Right lobe of liver (tissue), 4 donors: ENCODE data around the gene CRIM1.

ENCODE experiments used
- POLR2A ChIP-seq: fragments of 450-650 bp; IDR thresholded peaks from one replicate; pipeline ENCODE4 v1.6.1; 2017; ENCODE audit warnings: antibody characterized with exemption, mild to moderate bottlenecking
- TF ChIP-seq, protein P1 (sequence below), 4 donors: fragments of 200-600 bp in 3 of 4; fragments of 450-650 bp in 1 of 4; IDR thresholded peaks; one replicate each; pipeline versions ENCODE4 v1.5.1 to v1.8.0; 2016 to 2022; ENCODE audit warnings: antibody characterized with exemption in 4 of 4, mild to moderate bottlenecking in 2 of 4
- donor health status: DM: no; HTN: no; CAD: no.
- donor health status: DM: no; HTN: no; CAD: no.
- donor health status: DM: no; HTN: yes; CAD: no.

DNA sequence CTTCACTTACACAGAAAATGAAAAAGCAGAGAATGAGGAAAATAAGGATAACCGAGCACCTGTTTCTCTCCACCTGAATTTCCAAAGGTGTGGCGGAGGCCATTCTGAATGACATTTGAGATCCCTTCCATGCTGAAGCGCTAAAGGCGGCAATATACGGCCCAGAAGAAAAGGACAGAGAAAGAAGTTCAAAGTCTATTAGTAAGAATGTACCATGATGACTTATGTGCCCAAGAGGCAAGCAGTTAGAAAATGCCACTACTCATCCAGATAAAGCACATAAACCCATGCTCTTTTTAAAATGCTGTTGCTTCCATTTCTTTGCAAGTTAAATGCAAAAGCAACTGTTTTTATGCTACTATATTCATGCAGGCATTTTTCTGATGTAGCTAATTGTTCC is 205.1 kb downstream of the CRIM1 start:
- TF ChIP-seq, protein P1, sequence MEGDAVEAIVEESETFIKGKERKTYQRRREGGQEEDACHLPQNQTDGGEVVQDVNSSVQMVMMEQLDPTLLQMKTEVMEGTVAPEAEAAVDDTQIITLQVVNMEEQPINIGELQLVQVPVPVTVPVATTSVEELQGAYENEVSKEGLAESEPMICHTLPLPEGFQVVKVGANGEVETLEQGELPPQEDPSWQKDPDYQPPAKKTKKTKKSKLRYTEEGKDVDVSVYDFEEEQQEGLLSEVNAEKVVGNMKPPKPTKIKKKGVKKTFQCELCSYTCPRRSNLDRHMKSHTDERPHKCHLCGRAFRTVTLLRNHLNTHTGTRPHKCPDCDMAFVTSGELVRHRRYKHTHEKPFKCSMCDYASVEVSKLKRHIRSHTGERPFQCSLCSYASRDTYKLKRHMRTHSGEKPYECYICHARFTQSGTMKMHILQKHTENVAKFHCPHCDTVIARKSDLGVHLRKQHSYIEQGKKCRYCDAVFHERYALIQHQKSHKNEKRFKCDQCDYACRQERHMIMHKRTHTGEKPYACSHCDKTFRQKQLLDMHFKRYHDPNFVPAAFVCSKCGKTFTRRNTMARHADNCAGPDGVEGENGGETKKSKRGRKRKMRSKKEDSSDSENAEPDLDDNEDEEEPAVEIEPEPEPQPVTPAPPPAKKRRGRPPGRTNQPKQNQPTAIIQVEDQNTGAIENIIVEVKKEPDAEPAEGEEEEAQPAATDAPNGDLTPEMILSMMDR (IDR thresholded peaks at IDR 0.05) = no peak
- TF ChIP-seq POLR2A = no peak
